ENCODE data around the gene GLI3.
"Not testable (repeated sequence)": the region's sequence is repeated elsewhere in the genome, so short reads cannot be mapped to it uniquely, and the experiment has no call there.

GRCh38 chr7:42209085-42209484 lies 27.9 kb downstream of the GLI3 start:
- not testable (repeated sequence) for TF ChIP-seq CTCF (IDR thresholded peaks at IDR 0.05; ENCODE audit: insufficient read depth, low read depth, low read length); EZH2 (IDR thresholded peaks at IDR 0.05; ENCODE audit: insufficient read depth, low read length)
